HG03280 (cell line): ENCODE results near the gene THRAP3.
"Not testable (repeated sequence)": the region's sequence is repeated elsewhere in the genome, so short reads cannot be mapped to it uniquely, and the experiment has no call there.

Source experiments
- ATAC-seq: cut with Tn5 transposase; IDR thresholded peaks from one replicate; pipeline ENCODE4 v1.9.1; 2021; ENCODE audit warnings: mild to moderate bottlenecking, moderate library complexity; ENCODE audit not compliant: unreplicated experiment

Gene THRAP3

GRCh38 chr1:36204347-36204909, 19.8 kb upstream of the THRAP3 start:
- ATAC-seq: no peak

- no peak for ATAC-seq
Observed at GRCh38 chr1:36206323-36206858, 17.9 kb upstream of the THRAP3 start.

GRCh38 chr1:36207339-36207738, 16.9 kb upstream of the THRAP3 start:
- ATAC-seq: no peak

- ATAC-seq: no peak
Observed at GRCh38 chr1:36208978-36209703, 15.1 kb upstream of the THRAP3 start.

- ATAC-seq: no peak
Observed at GRCh38 chr1:36211307-36211706, 12.9 kb upstream of the THRAP3 start.

GRCh38 chr1:36211841-36212240, 12.4 kb upstream of the THRAP3 start:
- no peak for ATAC-seq

- no peak for ATAC-seq
Observed at GRCh38 chr1:36212782-36213181, 11.5 kb upstream of the THRAP3 start.

- no peak for ATAC-seq
Observed at GRCh38 chr1:36217670-36218069, 6.6 kb upstream of the THRAP3 start.

- not testable (repeated sequence) for ATAC-seq
Observed at GRCh38 chr1:36221901-36222300, 2.3 kb upstream of the THRAP3 start.

- no peak for ATAC-seq
Observed at GRCh38 chr1:36222481-36223380, 1.5 kb upstream of the THRAP3 start.

- peak; percentile 26 for ATAC-seq
Observed at GRCh38 chr1:36223381-36223995, 755 bp upstream of the THRAP3 start.

- ATAC-seq: peak; percentile 48
Observed at GRCh38 chr1:36224537-36225282, 467 bp downstream of the THRAP3 start.

- no peak for ATAC-seq
Observed at GRCh38 chr1:36225283-36225899, 1.1 kb downstream of the THRAP3 start.

- not testable (repeated sequence) for ATAC-seq
Observed at GRCh38 chr1:36230279-36230678, 6.0 kb downstream of the THRAP3 start.

- ATAC-seq: no peak
Observed at GRCh38 chr1:36231191-36231590, 6.9 kb downstream of the THRAP3 start.

GRCh38 chr1:36232212-36233095, 8.2 kb downstream of the THRAP3 start:
- ATAC-seq: no peak

- no peak for ATAC-seq
Observed at GRCh38 chr1:36236302-36236701, 12.1 kb downstream of the THRAP3 start.

- no peak for ATAC-seq
Observed at GRCh38 chr1:36238433-36238832, 14.2 kb downstream of the THRAP3 start.
